Bronchial epithelial cell (primary cell): ENCODE measurements around the gene MAGOH. TPM values are rescaled to one million over a fixed set of nuclear protein-coding genes. Genes with fewer than 3 reads are reported as not detected.
"Not testable (repeated sequence)": the region's sequence is repeated elsewhere in the genome, so short reads cannot be mapped to it uniquely, and the experiment has no call there.

Experiments used
- DNase-seq: peaks from one replicate; pipeline ENCODE4 v3.0.0-alpha.2; 2010; ENCODE audit warnings: low read depth
- FAIRE-seq: peaks from 2 replicates; lab custom pipeline; 2011; peaks lifted over from hg19 to GRCh38; lab: Jason Lieb, UNC
- H3K27me3 ChIP-seq: 2 replicates; pipeline ENCODE4 v1.5.1; 2011; ENCODE audit warnings: low read length; ENCODE audit not compliant: control insufficient read depth, insufficient read depth
- H3K36me3 ChIP-seq: 2 replicates; pipeline ENCODE4 v1.5.1; 2011; ENCODE audit warnings: low read length; ENCODE audit not compliant: control insufficient read depth, insufficient read depth
- H3K4me3 ChIP-seq: 2 replicates; pipeline ENCODE4 v1.5.1; 2011; ENCODE audit warnings: mild to moderate bottlenecking, low read depth, low read length, control low read depth
- CTCF ChIP-seq: IDR thresholded peaks from 2 replicates; pipeline ENCODE4 v1.5.1; 2011; ENCODE audit warnings: mild to moderate bottlenecking, moderate library complexity, low read length, control low read depth, inconsistent platforms; ENCODE audit not compliant: insufficient read depth, severe bottlenecking
- total RNA-seq: library from RNA; depleted of rRNA; stranded (reverse); fragments of >200 nt; gene quantifications from 2 replicates; pipeline ENCODE4 v1.2.1, GENCODE V29; 2014

Gene MAGOH
- total RNA-seq, 1 donor from 2014 or later, result 33.7 TPM

GRCh38 chr1:53214376-53214940 is 23.9 kb downstream of the MAGOH start:
- no peak overlapping the region for H3K4me3 ChIP-seq
- DNase-seq (no peak), FAIRE-seq (no peak)
- no peak for TF ChIP-seq CTCF
- no peaks in the 10 kb centered on the region for H3K27me3 ChIP-seq
- peaks cover 20% of the 10 kb centered on the region for H3K36me3 ChIP-seq

GRCh38 chr1:53210954-53211353 is 27.4 kb downstream of the MAGOH start:
- Histone ChIP-seq H3K27me3 (no peaks in the 10 kb centered on the region), H3K4me3 (no peak overlapping the region), H3K36me3 (peaks cover 16% of the 10 kb centered on the region)
- FAIRE-seq (no peak), DNase-seq (no peak)
- TF ChIP-seq CTCF, result no peak

- Histone ChIP-seq H3K36me3 (peaks cover 16% of the 10 kb centered on the region), H3K27me3 (no peaks in the 10 kb centered on the region), H3K4me3 (no peak overlapping the region)
- no peak for FAIRE-seq
- DNase-seq, result no peak
- TF ChIP-seq CTCF, result no peak
Observed at GRCh38 chr1:53210352-53210751, 28.0 kb downstream of the MAGOH start.

GRCh38 chr1:53207726-53208125 is 30.6 kb downstream of the MAGOH start:
- Histone ChIP-seq H3K27me3 (no peaks in the 10 kb centered on the region), H3K4me3 (no peak overlapping the region), H3K36me3 (peaks cover 10% of the 10 kb centered on the region)
- DNase-seq (no peak), FAIRE-seq (no peak)
- no peak for TF ChIP-seq CTCF

GRCh38 chr1:53206735-53207379 is 31.5 kb downstream of the MAGOH start:
- no peak for TF ChIP-seq CTCF
- FAIRE-seq, result no peak
- H3K36me3 ChIP-seq, result peaks cover 10% of the 10 kb centered on the region

GRCh38 chr1:53206083-53206685 is 32.1 kb downstream of the MAGOH start:
- H3K27me3 ChIP-seq, DNase-seq, H3K36me3 ChIP-seq, H3K4me3 ChIP-seq, FAIRE-seq: not testable (repeated sequence)

More at GRCh38 chr1:53206735-53207379, 31.5 kb downstream of the MAGOH start:
- no peak for DNase-seq
- Histone ChIP-seq H3K27me3 (no peaks in the 10 kb centered on the region), H3K4me3 (no peak overlapping the region)

GRCh38 chr1:53205496-53205895 is 32.8 kb downstream of the MAGOH start:
- not testable (repeated sequence) for H3K27me3 ChIP-seq, H3K4me3 ChIP-seq, H3K36me3 ChIP-seq, DNase-seq, FAIRE-seq
